Astrocyte of the cerebellum (primary cell): ENCODE measurements around the gene STXBP6.

Source experiments
- DNase-seq: peaks from one replicate; pipeline ENCODE4 v3.0.0-alpha.2; 2011; ENCODE audit warnings: low read depth
- H3K4me3 ChIP-seq: 2 replicates; pipeline ENCODE4 v1.5.1; 2011; ENCODE audit warnings: mild to moderate bottlenecking, low read depth, low read length, moderate library complexity
- CTCF ChIP-seq: IDR thresholded peaks from 2 replicates; pipeline ENCODE4 v1.5.1; 2012; ENCODE audit warnings: low read length, low read depth, moderate library complexity, mild to moderate bottlenecking; ENCODE audit errors: missing control alignments
- in situ Hi-C: cut with HindIII; loops from 2 replicates; pipeline ENCODE4 v1.10.0; 2017; ENCODE audit warnings: low sequenced_read_pairs

Gene STXBP6

GRCh38 chr14:24853446-24853845, 196.5 kb downstream of the STXBP6 start:
- in situ Hi-C loops = no loop called here
- TF ChIP-seq CTCF = no peak
- DNase-seq = no peak
- no peak overlapping the region for H3K4me3 ChIP-seq

GRCh38 chr14:24852312-24853060, 197.5 kb downstream of the STXBP6 start:
- no peak overlapping the region for H3K4me3 ChIP-seq
- in situ Hi-C loops = no loop called here
- no peak for TF ChIP-seq CTCF
- no peak for DNase-seq

DNA sequence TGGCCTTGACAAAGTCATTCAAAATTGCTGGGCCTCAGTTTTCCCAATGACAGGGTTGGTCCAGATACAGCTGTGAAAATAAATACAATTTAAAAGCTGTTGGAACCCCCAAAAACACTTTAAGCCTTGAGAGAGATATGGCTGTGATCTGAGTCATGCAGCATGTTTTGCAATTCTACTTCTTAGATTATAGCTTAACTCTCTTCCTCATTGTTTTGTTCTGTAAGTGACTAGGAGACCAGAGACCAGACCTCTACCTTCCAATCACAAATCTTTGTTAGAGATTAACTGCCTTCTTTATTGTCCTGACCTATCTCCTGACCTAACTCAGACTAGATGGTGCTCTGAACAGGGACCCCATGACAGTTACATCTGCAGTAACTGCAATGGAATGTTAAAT, 198.1 kb downstream of the STXBP6 start:
- no peak for TF ChIP-seq CTCF
- no peak overlapping the region for H3K4me3 ChIP-seq
- no peak for DNase-seq
- in situ Hi-C loops = no loop called here

DNA sequence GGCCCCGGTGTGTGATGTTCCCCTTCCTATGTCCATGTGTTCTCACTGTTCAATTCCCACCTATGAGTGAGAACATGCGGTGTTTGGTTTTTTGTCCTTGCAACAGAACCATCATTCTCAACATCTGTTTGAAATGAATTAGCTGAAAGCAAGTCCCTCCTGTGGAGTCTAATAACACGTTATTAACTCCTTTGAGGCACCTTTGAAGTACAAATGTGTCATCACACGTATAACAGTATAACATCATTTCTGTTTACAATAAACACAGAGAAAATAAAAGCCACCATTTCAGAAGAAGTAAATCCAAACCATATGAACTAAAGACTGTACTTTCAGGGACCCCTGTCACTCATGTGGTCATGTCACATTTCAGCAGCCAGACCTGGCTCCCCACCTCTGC, 198.5 kb downstream of the STXBP6 start:
- no peak for DNase-seq
- in situ Hi-C loops = no loop called here
- TF ChIP-seq CTCF = no peak
- H3K4me3 ChIP-seq = no peak overlapping the region

GRCh38 chr14:24850072-24850471, 199.9 kb downstream of the STXBP6 start:
- no peak for TF ChIP-seq CTCF
- no peak overlapping the region for H3K4me3 ChIP-seq
- in situ Hi-C loops = no loop called here
- no peak for DNase-seq

DNA sequence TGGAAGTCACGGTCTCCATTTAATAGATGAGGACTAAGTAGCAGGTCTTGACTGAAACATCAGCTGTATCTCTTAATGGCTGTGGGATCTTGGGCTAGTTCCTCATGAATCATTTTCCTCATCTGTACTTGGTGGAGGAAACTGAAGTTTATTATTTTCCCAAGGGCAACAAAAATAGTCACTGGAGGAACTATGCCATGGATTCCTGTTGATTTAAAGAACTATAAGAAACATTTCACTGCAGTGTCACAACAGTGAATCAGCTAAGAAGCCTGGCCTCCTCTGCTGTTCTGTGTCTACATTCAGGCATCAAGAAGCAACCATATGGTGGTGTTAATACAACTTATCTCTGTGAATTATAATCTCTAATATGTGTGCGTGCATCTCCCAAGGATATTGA, 200.5 kb downstream of the STXBP6 start:
- DNase-seq = no peak
- H3K4me3 ChIP-seq = no peak overlapping the region
- TF ChIP-seq CTCF = no peak
- in situ Hi-C loops = no loop called here
